Measurements from ENCODE around the gene ITGA2.

DNA sequence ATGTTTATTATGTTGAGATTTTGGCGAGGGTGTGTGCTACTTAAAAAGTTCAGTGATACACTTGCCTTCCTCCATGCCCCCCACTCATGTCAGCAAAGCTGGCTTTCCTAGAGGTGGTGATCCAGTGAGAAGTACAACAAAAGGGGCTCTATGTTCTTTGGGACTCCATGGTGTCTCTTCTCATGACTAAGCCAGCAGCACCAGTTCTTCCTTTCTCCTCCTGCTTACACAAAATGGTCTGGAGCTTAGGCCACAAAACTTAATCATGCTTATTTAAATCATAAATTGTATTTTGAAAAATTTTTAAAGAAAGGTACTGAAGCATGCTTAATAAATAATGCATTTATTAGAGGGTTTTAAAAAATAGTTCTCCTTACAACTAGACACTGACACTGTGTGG lies 98.0 kb downstream of the ITGA2 start:
- TF ChIP-seq EZH2 (IDR thresholded peaks at IDR 0.05) (no peak), POLR2AphosphoS5 (IDR thresholded peaks at IDR 0.05; ENCODE audit: borderline replicate concordance, low read depth, low read length) (no peak), FOXP2 (optimal IDR thresholded peaks at IDR 0.05; ENCODE audit: control extremely low read depth, extremely low read length, insufficient read depth) (no peak)

All from SK-N-MC (cell line).